K562 (cell line): Measurements from ENCODE around the gene ZNF862. TPM values are rescaled to one million over a fixed set of nuclear protein-coding genes. Genes with fewer than 3 reads are reported as not detected.
A peak's percentile ranks its signal among the peaks of the same experiment; 100 is the strongest.

ENCODE experiments used
- ASH1L ChIP-seq: fragments of 450-650 bp; IDR thresholded peaks from 2 replicates; pipeline ENCODE4 v1.6.1; 2018; ENCODE audit warnings: borderline replicate concordance, mild to moderate bottlenecking, low read depth; ENCODE audit not compliant: partially characterized antibody
- ATF4 ChIP-seq: fragments of 450-650 bp; formaldehyde crosslinking; IDR thresholded peaks from 2 replicates; pipeline ENCODE4 v1.4.0; 2022; ENCODE audit warnings: mild to moderate bottlenecking, moderate library complexity
- BCOR ChIP-seq: fragments of 450-650 bp; IDR thresholded peaks from 2 replicates; pipeline ENCODE4 v1.6.1; 2016
- CHD4 ChIP-seq: fragments of 200-600 bp; sonication (generic); IDR thresholded peaks from 3 replicates; pipeline ENCODE4 v1.6.1; 2012; ENCODE audit warnings: low read depth, mild to moderate bottlenecking, mixed read lengths, low read length, inconsistent platforms; ENCODE audit not compliant: insufficient read depth, insufficient replicate concordance, poor library complexity, severe bottlenecking
- E2F4 ChIP-seq: sonication (generic); formaldehyde crosslinking; IDR thresholded peaks from 2 replicates; pipeline ENCODE4 v1.8.0; 2022; ENCODE audit warnings: mild to moderate bottlenecking, low read depth, missing genetic modification reagents
- KLF1 ChIP-seq: fragments of 450-650 bp; IDR thresholded peaks from 2 replicates; pipeline ENCODE4 v1.6.1; 2016; ENCODE audit warnings: missing genetic modification characterization, missing compliant biosample characterization
- NELFE ChIP-seq: IDR thresholded peaks from 2 replicates; pipeline ENCODE4 v1.6.1; 2011; ENCODE audit warnings: mild to moderate bottlenecking; ENCODE audit not compliant: insufficient read depth, insufficient read length
- NFE2 ChIP-seq: IDR thresholded peaks from 2 replicates; pipeline ENCODE4 v1.6.1; 2014; ENCODE audit warnings: antibody characterized with exemption, low read depth
- NKRF ChIP-seq: fragments of 450-650 bp; IDR thresholded peaks from 2 replicates; pipeline ENCODE4 v1.6.1; 2016; ENCODE audit warnings: borderline replicate concordance
- NRF1 ChIP-seq, 2 experiments: fragments of 450-650 bp; IDR thresholded peaks in 1 of 2; conservative IDR thresholded peaks in 1 of 2; 2 replicates each; pipeline ENCODE4 v1.6.1; 2014; ENCODE audit warnings: mild to moderate bottlenecking in 2 of 2
- PHF8 ChIP-seq: fragments of 200-600 bp; sonication (generic); IDR thresholded peaks from 2 replicates; pipeline ENCODE4 v1.6.1; 2012; ENCODE audit warnings: mixed run types, mild to moderate bottlenecking, inconsistent platforms, low read length, moderate library complexity, borderline replicate concordance
- PHTF2 ChIP-seq: fragments of 250-450 bp; sonication (Bioruptor Pico); IDR thresholded peaks from 2 replicates; pipeline ENCODE4 v1.5.0; 2021; ENCODE audit warnings: mild to moderate bottlenecking
- POLR3A ChIP-seq: IDR thresholded peaks from 2 replicates; pipeline ENCODE4 v1.6.1; 2011; ENCODE audit warnings: borderline replicate concordance, mild to moderate bottlenecking, moderate library complexity; ENCODE audit not compliant: insufficient read length, insufficient read depth; ENCODE audit errors: extremely low read depth
- RBM22 ChIP-seq: fragments of 200-400 bp; formaldehyde crosslinking; IDR thresholded peaks from 2 replicates; pipeline ENCODE4 v1.6.1; 2018; ENCODE audit warnings: low read length, low read depth; ENCODE audit not compliant: poor library complexity, severe bottlenecking
- SIRT6 ChIP-seq: IDR thresholded peaks from one replicate; pipeline ENCODE4 v1.6.1; 2012; ENCODE audit warnings: low read depth, mild to moderate bottlenecking, control low read depth, inconsistent platforms, low read length, moderate library complexity
- SMARCE1 ChIP-seq: fragments of 450-650 bp; IDR thresholded peaks from 2 replicates; pipeline ENCODE4 v1.7.1; 2016; ENCODE audit warnings: mild to moderate bottlenecking
- SUPT5H ChIP-seq: fragments of 450-650 bp; IDR thresholded peaks from 2 replicates; pipeline ENCODE4 v1.6.1; 2016
- XRCC3 ChIP-seq: fragments of 450-650 bp; IDR thresholded peaks from 2 replicates; pipeline ENCODE4 v1.6.1; 2017; ENCODE audit warnings: mild to moderate bottlenecking, moderate library complexity
- ZBTB7A ChIP-seq: IDR thresholded peaks from 2 replicates; pipeline ENCODE4 v1.6.1; 2011; ENCODE audit warnings: low read depth, mild to moderate bottlenecking, low read length, moderate library complexity, borderline replicate concordance; ENCODE audit not compliant: control insufficient read depth
- ZFP30 ChIP-seq: fragments of 250-450 bp; sonication (Bioruptor Pico); IDR thresholded peaks from 2 replicates; pipeline ENCODE4 v1.8.0; 2022; ENCODE audit warnings: moderate library complexity, mild to moderate bottlenecking, inconsistent platforms, borderline replicate concordance
- ZNF212 ChIP-seq: fragments of 450-650 bp; formaldehyde crosslinking; IDR thresholded peaks from 2 replicates; pipeline ENCODE4 v1.4.0; 2020; ENCODE audit warnings: mild to moderate bottlenecking
- ZNF263 ChIP-seq: sonication (generic); formaldehyde crosslinking; IDR thresholded peaks from 2 replicates; pipeline ENCODE4 v1.8.0; 2022; ENCODE audit warnings: mild to moderate bottlenecking, missing genetic modification reagents, borderline replicate concordance
- ZNF311 ChIP-seq: fragments of 250-450 bp; sonication (Bioruptor Pico); IDR thresholded peaks from 2 replicates; pipeline ENCODE4 v1.4.0; 2020; ENCODE audit warnings: mild to moderate bottlenecking, moderate library complexity
- ZNF436 ChIP-seq: fragments of 250-450, 450-650 bp; sonication (Bioruptor Pico); formaldehyde crosslinking; IDR thresholded peaks from 2 replicates; pipeline ENCODE4 v1.7.0; 2020; ENCODE audit warnings: mild to moderate bottlenecking
- ZNF644 ChIP-seq: fragments of 200-800 bp; sonication (Bioruptor generic); IDR thresholded peaks from 2 replicates; pipeline ENCODE4 v1.6.1; 2016; ENCODE audit warnings: low read depth, missing genetic modification characterization, missing compliant biosample characterization
- ZNF695 ChIP-seq: fragments of 450-650 bp; formaldehyde crosslinking; IDR thresholded peaks from 2 replicates; pipeline ENCODE4 v1.4.0; 2020; ENCODE audit warnings: mild to moderate bottlenecking, moderate library complexity
- polyA plus RNA-seq, 8 experiments: library from polyadenylated mRNA; depleted of rRNA in 4 of 8; stranded (reverse) in 5 of 8; unstranded in 3 of 8; fragments of >200 nt; fragmentation: Nextera tagmentation in 2 of 8; fragmentation: Illumina TruSeq in 1 of 8; extraction: Ambion mirVana in 2 of 8; extraction: Trizol in 1 of 8; gene quantifications; 2 replicates each; pipeline versions ENCODE4 v1.2.1 to v1.2.3, GENCODE V29; 2011 to 2014; ENCODE audit warnings: inconsistent platforms in 1 of 8, missing spikeins in 1 of 8
- total RNA-seq, 7 experiments: library from RNA; depleted of rRNA in 6 of 7; stranded (reverse); fragments of >200 nt in 6 of 7; fragmentation: Illumina TruSeq in 2 of 7; extraction: Trizol in 2 of 7; gene quantifications; 2 replicates each; pipeline versions ENCODE4 v1.2.1 to v1.2.3, GENCODE V29; 2011 to 2021; ENCODE audit warnings: low replicate concordance in 1 of 7

ZNF862 gene
- total and polyA plus RNA-seq, 9 of the 15 experiments (the other 6 are each of a cell fraction or from before 2014, with no cell fraction given): 1.1 to 3.9 (median 2.6) TPM

- no peak for TF ChIP-seq NELFE
- no peak for TF ChIP-seq PHTF2 (CRISPR knock-in tag)
- no peak for TF ChIP-seq ZNF263 (CRISPR knock-in tag)
- no peak for TF ChIP-seq CHD4
- no peak; the same call in 1 of the 2 replicates for TF ChIP-seq ZNF644 (tag)
- TF ChIP-seq PHF8: peak; percentile 97
- no peak for TF ChIP-seq BCOR
- TF ChIP-seq POLR3A: no peak
- TF ChIP-seq ZNF311: no peak
- TF ChIP-seq ZNF436 (CRISPR knock-in tag): no peak
- no peak for TF ChIP-seq NFE2
- no peak for TF ChIP-seq SIRT6
- TF ChIP-seq NRF1 (conservative IDR thresholded peaks at IDR 0.05 in 1 of 2, IDR thresholded peaks at IDR 0.05 in 1 of 2): peak; percentile 86 to 90
- peak; percentile 74 for TF ChIP-seq SUPT5H
- peak; percentile 64 for TF ChIP-seq RBM22
- TF ChIP-seq ZBTB7A: peak; percentile 58; the same call in 1 of the 2 replicates
- no peak for TF ChIP-seq ZFP30 (CRISPR knock-in tag)
- no peak for TF ChIP-seq KLF1 (tag)
- TF ChIP-seq ASH1L: no peak
- TF ChIP-seq NKRF: no peak
- peak; percentile 86; the same call in 1 of the 2 replicates for TF ChIP-seq ZNF212
- no peak for TF ChIP-seq ATF4 (CRISPR knock-in tag)
- TF ChIP-seq SMARCE1: no peak
- TF ChIP-seq E2F4 (CRISPR knock-in tag): 0 out of 2 replicates have a peak, but pooled peaks have one; percentile 19
- TF ChIP-seq ZNF695: no peak
- no peak for TF ChIP-seq XRCC3
Observed at GRCh38 chr7:149838224-149838991, at the start of gene ZNF862 (continued).
